Stomach (tissue), 4 donors: ENCODE results near the gene MZF1.

Source experiments
- CTCF ChIP-seq, 7 experiments: fragments of 450-650 bp in 4 of 7; fragments of 200-600 bp in 3 of 7; sonication (generic) in 3 of 7; IDR thresholded peaks; one replicate each; pipeline ENCODE4 v1.5.1; 2016 to 2019; ENCODE audit warnings: antibody characterized with exemption in 7 of 7, control low read depth in 2 of 7, mild to moderate bottlenecking in 1 of 7
- EP300 ChIP-seq: sonication (generic); formaldehyde crosslinking; IDR thresholded peaks from one replicate; pipeline ENCODE4 v1.6.1; 2017; ENCODE audit warnings: antibody characterized with exemption
- POLR2A ChIP-seq, 4 donors: fragments of 450-650 bp; IDR thresholded peaks; one replicate each; pipeline ENCODE4 v1.6.1; 2016; ENCODE audit warnings: antibody characterized with exemption in 4 of 4, control low read depth in 2 of 4, mild to moderate bottlenecking in 1 of 4, moderate library complexity in 1 of 4
- POLR2AphosphoS5 ChIP-seq, 3 donors: sonication (generic); formaldehyde crosslinking; IDR thresholded peaks; one replicate each; pipeline ENCODE4 v1.6.1; 2016; ENCODE audit warnings: antibody characterized with exemption in 3 of 3

DNA sequence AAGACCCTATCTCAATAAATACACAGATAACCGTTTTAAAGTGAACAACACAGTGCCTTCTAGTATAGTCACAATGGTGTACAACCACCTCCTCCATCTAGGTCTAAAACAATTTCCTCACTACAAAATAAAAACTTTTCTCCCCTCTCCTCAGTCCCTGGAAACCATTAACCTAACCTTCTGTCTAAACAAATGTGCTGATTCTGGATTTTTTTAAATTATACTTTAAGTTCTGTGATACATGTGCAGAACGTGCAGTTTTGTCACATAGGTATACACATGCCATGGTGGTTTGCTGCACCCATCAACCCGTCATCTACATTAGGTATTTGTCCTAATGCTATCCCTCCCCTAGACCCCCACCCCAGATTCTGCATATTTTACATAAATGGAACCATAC lies 43.7 kb downstream of the MZF1 start:
- no peak for TF ChIP-seq CTCF (IDR thresholded peaks at IDR 0.05)
- no peak for TF ChIP-seq POLR2A (IDR thresholded peaks at IDR 0.05)
- no peak for TF ChIP-seq EP300
- TF ChIP-seq POLR2AphosphoS5 (IDR thresholded peaks at IDR 0.05): no peak
